GM23248 (cell line): ENCODE data around the gene SMIM38. TPM values are rescaled to one million over a fixed set of nuclear protein-coding genes. Genes with fewer than 3 reads are reported as not detected.

Source experiments
- DNase-seq: peaks from one replicate; pipeline ENCODE4 v3.0.0-alpha.2; 2015
- H2AFZ ChIP-seq: fragments of 200-600 bp; sonication (generic); 2 replicates; pipeline ENCODE4 v1.6.1; 2016; ENCODE audit warnings: antibody characterized with exemption
- H3F3A ChIP-seq: fragments of 200-600 bp; sonication (generic); 2 replicates; pipeline ENCODE4 v1.6.1; 2016; ENCODE audit warnings: mild to moderate bottlenecking, antibody characterized with exemption, mixed run types; ENCODE audit not compliant: insufficient read depth
- H3K27ac ChIP-seq: fragments of 200-600 bp; sonication (generic); 2 replicates; pipeline ENCODE4 v1.5.1; 2016; ENCODE audit warnings: mild to moderate bottlenecking
- H3K27me3 ChIP-seq: fragments of 200-600 bp; sonication (generic); replicated peaks from 2 replicates; pipeline ENCODE4 v1.6.1; 2016; ENCODE audit warnings: mild to moderate bottlenecking; ENCODE audit not compliant: insufficient read depth
- H3K36me3 ChIP-seq: fragments of 200-600 bp; sonication (generic); 2 replicates; pipeline ENCODE4 v1.6.1; 2016; ENCODE audit warnings: low read depth, mild to moderate bottlenecking
- H3K4me1 ChIP-seq: fragments of 200-600 bp; sonication (generic); 2 replicates; pipeline ENCODE4 v1.6.1; 2016; ENCODE audit warnings: mild to moderate bottlenecking; ENCODE audit not compliant: insufficient read depth
- H3K4me2 ChIP-seq: fragments of 200-600 bp; sonication (generic); one replicate; pipeline ENCODE4 v1.6.1; 2016; ENCODE audit warnings: mild to moderate bottlenecking; ENCODE audit not compliant: unreplicated experiment
- H3K4me3 ChIP-seq: fragments of 200-600 bp; sonication (generic); 2 replicates; pipeline ENCODE4 v1.5.1; 2016; ENCODE audit warnings: mild to moderate bottlenecking
- H3K79me2 ChIP-seq: fragments of 200-600 bp; sonication (generic); 2 replicates; pipeline ENCODE4 v1.6.1; 2016; ENCODE audit warnings: mild to moderate bottlenecking; ENCODE audit not compliant: insufficient read depth
- H3K9ac ChIP-seq: fragments of 200-600 bp; sonication (generic); 2 replicates; pipeline ENCODE4 v1.6.1; 2016; ENCODE audit warnings: mild to moderate bottlenecking
- H3K9me2 ChIP-seq: fragments of 200-600 bp; sonication (generic); 2 replicates; pipeline ENCODE4 v1.6.1; 2016; ENCODE audit warnings: mixed run types, mild to moderate bottlenecking, moderate library complexity; ENCODE audit not compliant: insufficient read depth
- H3K9me3 ChIP-seq: fragments of 200-600 bp; sonication (generic); one replicate; pipeline ENCODE4 v1.6.1; 2017; ENCODE audit warnings: low read depth
- H4K20me1 ChIP-seq: fragments of 200-600 bp; sonication (generic); 2 replicates; pipeline ENCODE4 v1.6.0; 2016; ENCODE audit not compliant: insufficient read depth
- EZH2 ChIP-seq: fragments of 200-600 bp; sonication (generic); IDR thresholded peaks from 2 replicates; pipeline ENCODE4 v1.6.1; 2018; ENCODE audit warnings: antibody characterized with exemption, mild to moderate bottlenecking; ENCODE audit not compliant: insufficient read depth, poor library complexity, severe bottlenecking
- EZH2phosphoT487 ChIP-seq: fragments of 200-600 bp; sonication (generic); IDR thresholded peaks from 2 replicates; pipeline ENCODE4 v1.6.1; 2018; ENCODE audit warnings: antibody characterized with exemption, moderate library complexity, mild to moderate bottlenecking, low read depth; ENCODE audit not compliant: insufficient read depth
- WGBS, 2 experiments: methylation state at CpG; one replicate each; pipeline ENCODE4 v1.1.6; 2015 to 2017; ENCODE audit warnings: low lambda C conversion rate in 2 of 2, low coverage in 1 of 2; ENCODE audit errors: missing lambda C conversion rate in 2 of 2; 5-methylcytosine and 5-hydroxymethylcytosine counted together
- in situ Hi-C: fragments of 300-500 bp; cut with MboI; formaldehyde crosslinking; loops from 2 replicates; pipeline ENCODE4 v1.15.0; 2020
- polyA plus RNA-seq: library from polyadenylated mRNA; unstranded; fragments of >200 nt; fragmentation: Nextera tagmentation; extraction: Ambion mirVana; gene quantifications from 2 replicates; pipeline ENCODE4 v1.2.1, GENCODE V29; 2016
- total RNA-seq: library from RNA; depleted of rRNA; stranded (reverse); fragments of >200 nt; shearing (Covaris generic); gene quantifications from 2 replicates; pipeline ENCODE4 v1.2.3, GENCODE V29; 2014

The SMIM38 gene
- total and polyA plus RNA-seq, 2 experiments from 2014 or later, result not detected

- no peaks in the 10 kb centered on the region for H3K9me2 ChIP-seq
- H2AFZ ChIP-seq, result no peak overlapping the region
- H3K4me2 ChIP-seq, result no peak overlapping the region
- H3K27ac ChIP-seq, result no peak overlapping the region
- no peaks in the 10 kb centered on the region for H3K4me1 ChIP-seq
- no peaks in the 10 kb centered on the region for H3K36me3 ChIP-seq
- no peaks in the 10 kb centered on the region for H3K9me3 ChIP-seq
- H3K4me3 ChIP-seq, result no peak overlapping the region
- no peaks in the 10 kb centered on the region for H4K20me1 ChIP-seq
- no peak for DNase-seq
- in situ Hi-C loops, result no loop called here
- 62 to 69% methylated on average over 18 of the region's 18 CpGs for WGBS, 2 experiments
- TF ChIP-seq EZH2, result no peak
- TF ChIP-seq EZH2phosphoT487, result no peak
- H3K27me3 ChIP-seq, result peaks cover 12% of the 10 kb centered on the region; the same call in 1 of the 2 replicates
- H3F3A ChIP-seq, result no peaks in the 10 kb centered on the region
- H3K9ac ChIP-seq, result no peak overlapping the region
- no peaks in the 10 kb centered on the region for H3K79me2 ChIP-seq
These were observed 35.2 kb downstream of the SMIM38 start for GRCh38 chr11:69190796-69191536.

DNA sequence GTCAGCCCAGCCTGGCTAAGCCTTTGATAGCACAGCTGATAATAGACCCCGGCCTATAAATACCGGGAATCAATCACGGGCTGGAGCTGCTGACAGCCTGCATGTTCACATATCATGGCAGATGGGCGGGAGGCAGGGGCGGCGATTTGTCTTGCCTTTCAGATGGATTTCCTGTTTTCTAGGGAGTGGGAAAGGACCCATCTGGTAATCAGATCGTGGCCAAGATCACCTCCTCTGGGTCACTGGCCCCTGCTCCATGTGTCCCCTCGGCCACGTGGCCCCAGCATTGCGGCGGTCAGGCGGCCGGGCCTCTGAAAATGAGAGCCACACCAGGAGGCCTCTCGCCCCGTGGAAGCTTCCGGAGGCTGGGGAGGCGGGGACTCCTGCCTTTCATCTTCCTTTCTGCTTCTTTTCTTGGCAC, 36.6 kb downstream of the SMIM38 start:
- 48 to 51% methylated on average over 17 of the region's 17 CpGs for WGBS, 2 experiments
- H3K9me2 ChIP-seq, result no peaks in the 10 kb centered on the region
- H3K4me1 ChIP-seq, result no peaks in the 10 kb centered on the region
- H3K9ac ChIP-seq, result no peak overlapping the region
- no peak overlapping the region for H3K27ac ChIP-seq
- no peaks in the 10 kb centered on the region for H3K79me2 ChIP-seq
- H3K4me2 ChIP-seq, result no peak overlapping the region
- no peaks in the 10 kb centered on the region for H4K20me1 ChIP-seq
- no peaks in the 10 kb centered on the region for H3K36me3 ChIP-seq
- TF ChIP-seq EZH2phosphoT487 (no peak), EZH2 (no peak)
- peaks cover 18% of the 10 kb centered on the region for H3K27me3 ChIP-seq
- H3K9me3 ChIP-seq, result no peaks in the 10 kb centered on the region
- no peak for DNase-seq
- H2AFZ ChIP-seq, result no peak overlapping the region
- no peak overlapping the region for H3K4me3 ChIP-seq
- H3F3A ChIP-seq, result no peaks in the 10 kb centered on the region
- in situ Hi-C loops, result no loop called here

GRCh38 chr11:69193151-69193550, 37.4 kb downstream of the SMIM38 start:
- in situ Hi-C loops, result no loop called here
- Histone ChIP-seq H4K20me1 (no peaks in the 10 kb centered on the region), H3K27me3 (peaks cover 26% of the 10 kb centered on the region), H3K4me2 (no peak overlapping the region), H3K9me3 (no peaks in the 10 kb centered on the region), H3K9ac (no peak overlapping the region), H3K36me3 (no peaks in the 10 kb centered on the region), H3K9me2 (no peaks in the 10 kb centered on the region), H2AFZ (no peak overlapping the region), H3F3A (no peaks in the 10 kb centered on the region), H3K79me2 (no peaks in the 10 kb centered on the region), H3K27ac (no peak overlapping the region), H3K4me3 (no peak overlapping the region), H3K4me1 (no peaks in the 10 kb centered on the region)
- TF ChIP-seq EZH2 (no peak), EZH2phosphoT487 (no peak)
- no peak for DNase-seq
- WGBS, 2 experiments, result 52 to 61% methylated on average over 5 of the region's 5 CpGs

GRCh38 chr11:69193629-69194028, 37.9 kb downstream of the SMIM38 start:
- no peak overlapping the region for H3K27ac ChIP-seq
- no peaks in the 10 kb centered on the region for H3K9me2 ChIP-seq
- peaks cover 29% of the 10 kb centered on the region for H3K27me3 ChIP-seq
- H3F3A ChIP-seq, result no peaks in the 10 kb centered on the region
- no peak for DNase-seq
- in situ Hi-C loops, result no loop called here
- H3K9me3 ChIP-seq, result no peaks in the 10 kb centered on the region
- H2AFZ ChIP-seq, result no peak overlapping the region
- WGBS, 2 experiments, result 36 to 42% methylated on average over 2 of the region's 2 CpGs
- no peak overlapping the region for H3K9ac ChIP-seq
- no peaks in the 10 kb centered on the region for H4K20me1 ChIP-seq
- H3K4me2 ChIP-seq, result no peak overlapping the region
- no peaks in the 10 kb centered on the region for H3K79me2 ChIP-seq
- no peaks in the 10 kb centered on the region for H3K4me1 ChIP-seq
- TF ChIP-seq EZH2 (no peak), EZH2phosphoT487 (no peak)
- H3K36me3 ChIP-seq, result no peaks in the 10 kb centered on the region
- no peak overlapping the region for H3K4me3 ChIP-seq

- 0 to 9% methylated on average over 1 of the region's 1 CpG for WGBS, 2 experiments
- H3K4me2 ChIP-seq, result no peak overlapping the region
- no peak overlapping the region for H2AFZ ChIP-seq
- no peak overlapping the region for H3K9ac ChIP-seq
- no peak overlapping the region for H3K27ac ChIP-seq
- no peaks in the 10 kb centered on the region for H3K4me1 ChIP-seq
- H3K79me2 ChIP-seq, result no peaks in the 10 kb centered on the region
- no peaks in the 10 kb centered on the region for H3K36me3 ChIP-seq
- no peaks in the 10 kb centered on the region for H4K20me1 ChIP-seq
- no peaks in the 10 kb centered on the region for H3K9me2 ChIP-seq
- no peak for TF ChIP-seq EZH2phosphoT487
- no peak for TF ChIP-seq EZH2
- no peaks in the 10 kb centered on the region for H3K9me3 ChIP-seq
- peaks cover 29% of the 10 kb centered on the region for H3K27me3 ChIP-seq
- H3F3A ChIP-seq, result no peaks in the 10 kb centered on the region
- H3K4me3 ChIP-seq, result no peak overlapping the region
- in situ Hi-C loops, result no loop called here
- no peak for DNase-seq
These were observed 38.7 kb downstream of the SMIM38 start for GRCh38 chr11:69194396-69194795.
